TTC549 (cell line): ENCODE data around the gene CUL5.
"Not testable (repeated sequence)": the region's sequence is repeated elsewhere in the genome, so short reads cannot be mapped to it uniquely, and the experiment has no call there.

Experiments used
- FAIRE-seq: peaks from 2 replicates; lab custom pipeline; 2012; peaks lifted over from hg19 to GRCh38; lab: Jason Lieb, UNC

Gene CUL5

GRCh38 chr11:108025387-108026080 lies 16.8 kb downstream of the CUL5 start:
- FAIRE-seq = no peak

GRCh38 chr11:108027057-108027456 lies 18.4 kb downstream of the CUL5 start:
- no peak for FAIRE-seq

DNA sequence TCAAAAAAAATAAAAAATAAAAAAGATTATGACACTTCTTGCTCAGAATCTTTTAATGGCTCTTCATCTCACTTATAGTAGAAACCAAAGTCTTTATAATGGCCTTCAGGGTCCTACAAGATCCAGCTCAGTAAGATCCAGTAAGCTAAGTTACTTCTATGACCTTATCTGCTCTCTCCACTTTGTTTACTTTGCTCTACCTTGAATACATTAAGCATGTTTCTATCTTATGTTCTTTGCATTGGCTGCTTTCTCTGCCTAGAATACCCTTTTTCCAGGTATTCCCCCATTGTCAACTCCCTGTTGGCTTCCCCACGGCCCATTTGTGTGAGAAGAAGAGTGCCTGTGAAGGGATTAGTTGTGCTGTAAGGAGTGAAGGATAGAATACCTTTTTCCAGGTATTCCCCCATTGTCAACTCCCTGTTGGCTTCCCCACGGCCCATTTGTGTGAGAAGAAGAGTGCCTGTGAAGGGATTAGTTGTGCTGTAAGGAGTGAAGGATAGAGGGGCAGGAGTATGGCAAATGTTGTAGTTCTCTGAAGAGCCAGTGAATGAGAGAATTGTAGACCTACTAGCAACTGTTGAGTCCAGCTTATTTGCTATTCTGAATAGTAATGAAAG lies 20.2 kb downstream of the CUL5 start:
- FAIRE-seq = not testable (repeated sequence)

DNA sequence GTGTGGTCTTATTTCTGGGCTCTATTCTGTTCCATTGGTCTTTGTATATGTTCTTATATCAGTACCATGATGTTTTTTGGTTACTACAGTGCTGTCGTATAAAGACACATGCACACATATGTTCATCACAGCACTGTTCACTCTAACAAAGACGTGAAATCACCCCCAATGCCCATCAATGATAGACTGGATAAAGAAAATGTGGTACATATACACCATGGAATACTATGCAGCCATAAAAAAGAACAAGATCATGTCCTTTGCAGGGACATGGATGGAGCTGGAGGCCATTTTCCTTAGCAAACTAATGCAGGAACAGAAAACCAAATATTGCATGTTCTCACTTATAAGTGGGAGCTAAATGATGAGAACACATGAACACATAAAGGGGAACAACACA lies 22.9 kb downstream of the CUL5 start:
- FAIRE-seq = not testable (repeated sequence)

DNA sequence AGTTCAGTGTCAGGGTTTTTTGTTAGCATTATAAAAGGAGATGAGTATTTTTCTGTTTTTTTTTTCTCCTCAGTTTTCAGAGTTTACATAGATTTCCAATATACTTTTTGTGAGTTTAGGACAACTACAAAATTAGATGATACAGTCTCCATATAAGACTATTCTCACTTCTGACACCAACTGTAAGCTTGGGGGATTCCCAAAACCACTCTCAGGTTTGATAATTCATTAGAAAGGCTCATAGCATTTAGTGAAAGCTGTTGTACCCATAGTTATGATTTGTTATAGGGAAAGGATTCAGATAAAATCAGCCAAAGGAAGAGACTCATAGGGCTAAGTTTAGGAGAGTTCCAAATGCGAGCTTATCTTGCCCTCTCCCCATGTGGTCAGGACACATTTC lies 24.1 kb downstream of the CUL5 start:
- FAIRE-seq = no peak

DNA sequence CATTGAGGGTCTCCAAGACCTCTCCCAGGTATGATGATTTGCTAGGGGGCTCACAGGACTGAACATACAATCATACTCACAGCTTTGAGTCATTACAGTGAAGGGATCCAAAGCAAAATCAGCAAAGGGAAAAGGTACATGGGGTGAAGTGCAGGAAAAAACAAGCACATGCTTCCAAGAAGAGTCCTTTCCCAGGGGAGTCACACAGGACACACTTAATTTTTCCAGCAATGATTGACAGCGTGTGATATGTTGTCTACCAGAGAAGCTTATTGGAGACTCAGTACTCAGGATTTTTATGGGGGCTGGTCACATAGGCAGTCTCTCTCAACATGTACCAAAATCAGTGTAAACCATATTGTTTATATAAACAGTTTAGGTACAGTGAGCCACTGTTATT lies 25.3 kb downstream of the CUL5 start:
- FAIRE-seq = no peak

- no peak for FAIRE-seq
These were observed 26.3 kb downstream of the CUL5 start for GRCh38 chr11:108034952-108035351.

DNA sequence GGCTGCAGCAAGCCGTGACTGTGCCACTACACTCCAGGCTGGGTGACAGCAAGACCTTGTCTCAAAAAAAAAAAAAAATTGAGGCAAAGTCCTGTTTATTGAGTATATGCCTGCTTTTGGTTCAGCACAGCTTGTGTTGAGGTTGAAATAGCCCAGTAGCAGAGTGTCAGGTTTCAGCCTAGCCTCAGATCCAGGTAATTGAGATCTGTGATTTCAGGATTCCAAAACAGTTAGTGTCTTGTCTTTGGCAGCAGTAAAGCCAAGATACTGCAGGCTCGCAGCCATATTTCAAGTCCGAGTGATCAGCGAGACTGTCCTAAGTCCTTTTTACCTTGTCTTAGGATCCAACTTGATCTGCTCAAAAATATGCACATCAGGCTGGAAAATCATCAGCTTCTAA lies 27.0 kb downstream of the CUL5 start:
- FAIRE-seq = no peak

- no peak for FAIRE-seq
These were observed 28.5 kb downstream of the CUL5 start for GRCh38 chr11:108037211-108037610.

DNA sequence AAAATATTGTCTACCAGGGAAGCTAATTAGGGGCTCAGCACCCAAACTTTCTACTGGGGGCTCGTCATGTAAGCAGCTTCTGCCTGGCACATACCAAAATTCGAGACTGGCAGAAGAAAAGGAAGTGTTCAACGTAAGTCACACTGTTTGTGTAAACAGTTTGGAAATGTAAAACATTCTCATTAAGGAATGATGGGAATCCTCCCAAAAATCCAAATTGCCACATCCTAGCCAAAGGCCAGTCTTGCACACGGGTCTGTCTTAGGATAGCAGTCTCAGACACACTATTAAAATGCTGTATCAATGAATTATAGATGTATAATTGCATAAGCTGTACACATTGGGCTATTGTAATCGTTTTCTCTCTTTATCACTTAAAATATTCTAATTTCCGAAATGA lies 28.9 kb downstream of the CUL5 start:
- FAIRE-seq = no peak

- no peak for FAIRE-seq
These were observed 39.6 kb downstream of the CUL5 start for GRCh38 chr11:108048269-108048668.

GRCh38 chr11:108062336-108062735 lies 53.6 kb downstream of the CUL5 start:
- peak; percentile 68 for FAIRE-seq

- no peak for FAIRE-seq
These were observed 54.7 kb downstream of the CUL5 start for GRCh38 chr11:108063410-108063809.

GRCh38 chr11:108069947-108070346 lies 61.2 kb downstream of the CUL5 start:
- no peak for FAIRE-seq

DNA sequence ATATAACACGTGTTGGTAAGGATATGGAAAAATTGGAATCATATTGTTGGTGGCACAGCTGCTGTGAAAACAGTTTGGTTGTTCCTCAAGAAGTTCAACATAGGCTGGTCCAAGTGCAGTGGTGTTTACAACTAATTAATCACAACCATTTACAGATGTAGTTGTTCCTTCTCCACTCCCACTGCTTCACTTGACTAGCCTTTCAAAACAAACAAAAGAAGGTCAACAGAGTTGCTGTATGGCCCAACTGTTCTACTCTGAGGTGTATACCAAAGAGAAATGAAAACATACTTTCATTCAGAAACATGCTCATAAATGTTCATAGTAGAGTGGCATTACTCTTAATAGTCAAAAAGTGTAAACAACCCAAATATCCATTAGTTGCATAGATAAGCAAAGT lies 76.1 kb downstream of the CUL5 start:
- no peak for FAIRE-seq

DNA sequence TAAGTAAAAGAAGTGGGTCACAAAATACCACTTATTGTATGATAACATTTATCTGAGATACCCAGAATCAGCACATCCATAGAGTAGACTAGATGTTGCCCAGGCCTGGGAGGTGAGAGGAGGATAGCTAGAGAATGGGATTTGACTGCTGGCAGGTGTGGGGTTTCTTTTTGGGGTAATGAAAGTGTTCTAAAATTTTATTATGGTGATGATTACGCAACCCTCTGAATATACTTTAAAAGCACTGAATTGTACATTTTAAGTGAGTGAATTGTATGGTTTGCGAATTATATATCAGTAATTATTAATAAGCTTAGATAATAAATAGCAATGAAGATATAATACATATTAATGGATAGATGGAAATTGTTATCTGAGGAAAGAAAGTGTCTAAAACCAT lies 77.0 kb downstream of the CUL5 start:
- FAIRE-seq = no peak

GRCh38 chr11:108092134-108092533 lies 83.4 kb downstream of the CUL5 start:
- no peak for FAIRE-seq

GRCh38 chr11:108093128-108093904 lies 84.6 kb downstream of the CUL5 start:
- FAIRE-seq = no peak

DNA sequence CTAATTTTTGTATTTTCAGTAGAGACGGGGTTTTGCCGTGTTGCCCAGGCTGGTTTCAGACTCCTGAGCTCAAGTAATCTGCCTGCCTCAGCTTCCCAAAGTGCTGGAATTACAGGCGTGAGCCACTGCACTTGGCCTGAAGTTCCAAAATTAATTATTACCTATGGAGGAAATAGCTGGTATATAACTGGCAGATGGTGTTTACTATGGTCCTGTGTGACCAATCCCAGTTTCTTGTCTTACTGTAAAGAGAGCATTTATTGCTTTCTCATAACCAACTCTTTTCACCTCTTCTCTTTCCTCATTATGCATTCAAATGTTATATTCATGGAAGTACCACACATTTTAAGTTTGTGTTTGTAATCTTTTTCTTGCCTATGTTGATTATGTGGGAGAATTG lies 88.5 kb downstream of the CUL5 start:
- no peak for FAIRE-seq

GRCh38 chr11:108101090-108101775 lies 92.5 kb downstream of the CUL5 start:
- no peak for FAIRE-seq

GRCh38 chr11:108111126-108111525 lies 102.4 kb downstream of the CUL5 start:
- FAIRE-seq = no peak

GRCh38 chr11:108112057-108112456 lies 103.4 kb downstream of the CUL5 start:
- FAIRE-seq = no peak
